DMS 273 treated with DMSO at 0.1 percent for 48 hours (cell line): Measurements from ENCODE around the gene YKT6.

ENCODE experiments used
- DNase-seq: peaks from one replicate; lab custom pipeline; 2025; lab: John Stamatoyannopoulos, UW

The YKT6 gene

GRCh38 chr7:44218418-44219201, 17.8 kb downstream of the YKT6 start:
- DNase-seq, result peak; percentile 64

DNA sequence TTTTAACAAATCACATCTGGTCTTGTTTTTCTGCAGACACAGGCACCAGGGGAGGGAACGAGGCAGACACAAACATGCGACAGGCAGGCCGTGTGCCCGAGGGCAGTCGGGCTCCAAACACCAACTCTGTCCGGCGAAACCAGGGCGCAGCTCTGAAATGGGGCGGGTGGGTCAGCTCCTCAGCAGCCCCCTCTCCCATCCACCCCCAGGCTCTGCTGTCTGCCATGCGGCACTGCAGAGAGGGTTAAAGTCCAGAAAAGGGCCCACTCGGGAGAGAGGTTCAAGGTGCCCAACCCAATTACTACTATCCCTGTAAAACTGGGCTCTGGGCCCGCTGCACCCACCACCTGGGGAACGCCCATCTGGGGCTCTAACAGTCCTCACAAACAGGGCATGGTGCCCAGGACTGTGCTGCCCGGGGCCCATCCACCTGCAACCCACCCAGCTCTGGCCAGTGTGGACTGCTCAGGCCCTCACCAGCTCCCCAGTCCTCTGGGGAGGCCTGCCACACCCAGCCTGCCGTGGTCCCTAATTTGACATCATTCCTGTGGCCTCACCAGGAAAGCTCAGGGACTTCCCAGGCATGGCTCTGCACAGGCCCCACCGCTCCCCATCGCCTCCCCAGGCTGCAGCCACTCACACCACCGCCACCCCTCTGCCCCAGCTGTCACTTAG, 18.7 kb downstream of the YKT6 start:
- no peak for DNase-seq

DNA sequence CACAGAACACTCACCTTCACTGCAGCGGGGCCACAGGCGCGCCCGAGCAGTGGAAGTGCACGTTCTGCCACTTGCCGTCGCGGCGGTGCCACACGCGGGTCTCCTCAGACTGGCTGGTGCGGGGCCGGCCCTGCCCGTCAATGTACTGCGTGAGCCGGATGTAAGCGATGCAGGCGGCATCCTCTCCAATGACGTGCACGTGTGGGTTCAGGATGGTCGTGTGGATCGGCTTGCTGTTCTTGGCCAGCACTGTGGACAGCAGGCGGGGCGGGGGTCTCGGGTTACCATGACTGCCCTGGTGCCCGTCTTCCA, 19.2 kb downstream of the YKT6 start:
- no peak for DNase-seq

DNA sequence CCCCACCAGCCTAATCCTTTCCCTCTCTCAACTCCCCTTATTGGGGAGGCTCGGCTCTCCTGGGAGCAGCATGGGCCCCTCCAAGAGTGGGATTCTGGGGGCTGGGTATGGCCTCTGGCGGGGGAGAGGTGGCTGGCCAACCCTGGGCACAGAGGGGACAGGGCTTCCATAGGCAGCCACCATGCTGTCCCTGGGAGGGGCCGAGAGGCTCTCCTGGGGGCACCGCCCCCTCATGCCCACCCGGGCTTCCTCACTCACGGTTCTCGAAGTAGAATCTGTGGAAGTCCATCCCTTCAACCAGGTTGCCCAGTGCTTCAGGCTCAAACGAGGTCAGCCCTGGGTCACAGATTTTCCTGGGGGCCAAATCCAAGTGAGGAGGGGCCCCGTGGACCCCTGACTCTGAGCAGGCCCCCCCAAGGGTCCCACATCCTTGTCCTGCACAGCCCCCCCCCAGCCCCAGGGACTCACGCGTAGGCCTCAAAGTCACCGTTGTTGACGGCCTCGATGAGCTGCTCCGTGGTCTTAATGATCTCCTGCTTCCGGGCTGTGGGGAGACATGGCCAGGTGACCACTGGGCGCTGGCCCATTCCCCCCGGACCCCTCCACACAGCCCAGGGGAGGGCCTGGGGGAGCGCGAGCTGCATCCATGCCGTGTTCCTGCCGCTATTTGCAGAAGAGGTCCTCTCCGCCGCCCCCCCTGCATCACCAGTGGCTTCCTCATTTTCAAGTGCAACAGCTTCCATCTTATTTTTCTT, 19.8 kb downstream of the YKT6 start:
- DNase-seq, result no peak

- DNase-seq, result no peak
Measured at GRCh38 chr7:44221231-44221791, 20.5 kb downstream of the YKT6 start.

DNA sequence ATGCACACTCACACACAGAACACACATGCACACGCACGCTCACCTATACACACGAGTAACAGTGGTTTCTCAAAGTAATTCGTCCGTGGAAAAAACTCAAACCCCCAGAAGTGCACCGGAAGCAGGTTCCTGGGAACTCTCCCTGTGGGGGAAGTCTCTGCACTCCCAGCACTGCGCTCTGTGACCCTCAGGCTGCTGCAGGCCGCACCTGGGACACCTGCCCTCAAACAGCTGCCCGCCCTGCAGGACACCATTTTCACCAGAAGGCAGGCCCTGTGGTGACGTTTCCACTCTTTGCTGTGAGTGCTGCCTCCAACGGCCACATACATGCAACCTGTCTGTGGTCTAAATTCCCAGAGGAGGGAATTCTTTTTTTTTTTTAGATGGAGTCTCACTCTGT, 21.3 kb downstream of the YKT6 start:
- DNase-seq, result no peak

- DNase-seq, result no peak
Measured at GRCh38 chr7:44222776-44223261, 22.0 kb downstream of the YKT6 start.

GRCh38 chr7:44223362-44224079, 22.7 kb downstream of the YKT6 start:
- DNase-seq, result peak; percentile 72

DNA sequence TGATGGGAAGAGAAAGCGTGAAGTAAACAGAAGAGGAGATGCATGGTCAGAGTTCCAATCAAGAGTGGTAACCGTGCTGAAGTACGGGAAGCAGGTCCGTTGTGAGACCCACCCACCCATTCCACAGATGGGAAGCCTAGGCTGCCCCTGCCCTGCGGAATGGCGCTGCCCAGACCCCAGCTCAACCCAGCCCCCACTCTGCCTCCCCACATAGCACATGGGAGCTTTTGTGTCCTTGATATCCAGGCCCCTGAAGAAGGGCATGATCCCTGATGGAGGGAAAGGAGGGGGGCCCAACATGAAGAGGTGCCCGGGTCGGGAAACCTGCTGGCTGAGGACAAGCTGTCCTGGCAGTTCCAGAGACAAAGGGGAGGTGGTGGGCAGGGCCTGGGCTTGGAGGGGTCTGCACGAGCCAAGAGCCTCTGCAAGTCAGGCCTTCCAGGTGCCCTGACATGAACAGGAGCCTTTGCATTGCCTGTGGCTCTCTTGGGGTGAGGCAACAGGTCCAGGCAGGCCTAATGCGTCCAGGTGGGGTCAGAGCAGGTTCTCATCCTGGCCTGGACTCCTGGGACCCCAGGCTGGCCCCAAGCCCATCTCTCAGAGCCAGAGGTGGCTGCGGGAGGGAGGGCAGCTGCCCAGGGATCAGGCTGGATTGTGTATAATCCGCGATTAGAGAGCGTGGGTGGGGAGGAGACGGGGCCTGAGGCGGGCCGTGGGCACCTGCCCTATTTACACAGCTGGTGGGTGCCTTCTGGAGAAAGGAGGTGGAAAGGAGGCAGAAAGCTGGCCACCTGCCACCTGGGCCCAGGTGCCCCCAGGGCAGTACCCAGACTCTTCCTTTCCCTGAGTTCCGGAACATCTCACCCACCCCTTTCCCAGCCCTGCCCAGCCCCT, 23.5 kb downstream of the YKT6 start:
- no peak for DNase-seq

DNA sequence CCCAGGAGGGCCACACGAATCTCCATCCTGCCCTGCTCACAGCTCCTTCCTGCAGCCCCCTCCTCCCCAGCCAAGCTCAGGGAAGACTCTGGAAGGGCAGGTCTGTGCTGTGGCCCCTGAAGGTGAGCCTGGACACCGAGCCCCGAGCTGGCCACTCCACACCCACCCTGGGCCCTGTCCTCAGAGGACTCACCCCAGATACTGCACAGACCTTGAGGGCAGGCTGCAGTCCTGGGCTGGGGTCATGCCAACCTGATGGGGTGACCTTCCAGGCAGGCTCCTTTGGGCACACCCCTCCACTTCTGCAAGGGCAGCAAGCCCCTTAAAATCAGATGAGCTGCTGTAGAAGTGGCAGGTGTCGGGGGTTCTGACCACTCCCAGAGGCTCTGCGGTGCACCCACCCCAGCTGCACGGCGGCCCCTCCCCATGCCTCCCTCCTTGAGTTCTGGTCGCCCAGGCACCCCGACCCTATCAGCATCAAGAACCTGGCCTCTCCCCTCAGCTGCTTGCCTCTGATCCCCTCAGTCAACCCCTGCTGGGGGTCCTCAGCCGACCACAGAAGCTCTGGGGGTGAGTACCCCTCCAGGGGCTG, 24.3 kb downstream of the YKT6 start:
- DNase-seq, result no peak

DNA sequence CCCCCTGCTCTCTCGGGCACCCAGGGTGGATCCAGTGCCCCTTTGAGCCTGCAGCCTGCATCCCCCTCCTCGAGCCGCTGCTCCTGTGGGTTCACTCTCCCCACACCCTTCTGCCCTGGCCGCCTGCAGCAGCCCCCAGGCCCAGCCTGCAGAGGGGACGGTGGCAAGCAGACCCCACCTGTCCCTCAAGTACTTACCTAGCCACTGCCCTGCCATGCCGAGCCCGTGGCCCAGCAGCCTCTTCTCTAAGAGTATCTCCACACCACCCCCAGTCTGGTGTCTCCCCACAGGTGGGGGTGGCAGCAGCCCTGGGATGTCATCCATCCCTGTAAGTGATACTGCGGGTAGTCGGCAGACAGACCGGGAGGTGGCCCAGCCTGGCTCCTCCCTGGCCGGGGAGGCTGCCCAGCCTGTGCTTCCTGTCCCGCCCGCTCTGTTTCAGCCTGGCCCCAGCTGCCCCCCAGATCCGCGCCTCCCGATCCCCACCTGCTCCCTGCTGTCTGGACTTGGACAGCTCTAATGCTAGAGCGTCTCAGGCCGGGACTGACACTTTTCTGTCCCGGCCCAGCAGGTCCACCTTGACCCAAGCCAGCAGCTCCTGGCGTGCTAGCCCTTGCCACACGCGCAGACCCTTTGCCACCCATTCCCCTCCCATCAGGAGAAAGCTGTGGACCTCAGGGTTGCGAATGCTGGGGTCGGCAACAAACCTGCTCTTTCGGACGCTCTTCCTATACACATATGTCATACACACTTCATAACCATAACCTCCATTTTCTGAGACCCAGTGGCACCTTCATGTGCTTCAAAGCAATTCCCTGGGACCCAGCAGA, 25.0 kb downstream of the YKT6 start:
- DNase-seq, result no peak

GRCh38 chr7:44226396-44226753, 25.6 kb downstream of the YKT6 start:
- DNase-seq, result no peak

GRCh38 chr7:44227911-44228310, 27.1 kb downstream of the YKT6 start:
- DNase-seq, result no peak

- DNase-seq, result no peak
Measured at GRCh38 chr7:44228571-44229350, 28.0 kb downstream of the YKT6 start.

- no peak for DNase-seq
Measured at GRCh38 chr7:44229546-44230105, 28.8 kb downstream of the YKT6 start.

- DNase-seq, result no peak
Measured at GRCh38 chr7:44230286-44230685, 29.5 kb downstream of the YKT6 start.

DNA sequence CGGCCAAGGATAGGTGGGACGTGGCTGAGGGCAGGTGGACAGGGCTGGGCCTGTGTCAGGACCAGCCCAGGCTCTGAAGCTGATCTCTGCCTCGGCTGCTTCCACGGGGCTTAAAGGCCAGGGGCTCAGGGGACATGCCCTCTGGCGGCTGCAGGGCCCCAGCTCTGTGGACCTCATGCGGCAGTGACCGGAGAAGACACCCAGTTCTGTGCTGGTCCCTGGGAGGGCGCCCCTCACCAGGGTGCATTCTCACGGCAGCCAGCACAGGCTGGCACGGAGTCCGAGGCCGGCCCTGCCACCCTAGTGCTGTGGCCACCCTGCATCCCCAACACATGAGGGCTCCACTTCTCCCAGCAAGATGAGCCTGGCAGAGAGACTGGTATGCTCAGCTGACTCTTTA, 30.3 kb downstream of the YKT6 start:
- DNase-seq, result no peak

DNA sequence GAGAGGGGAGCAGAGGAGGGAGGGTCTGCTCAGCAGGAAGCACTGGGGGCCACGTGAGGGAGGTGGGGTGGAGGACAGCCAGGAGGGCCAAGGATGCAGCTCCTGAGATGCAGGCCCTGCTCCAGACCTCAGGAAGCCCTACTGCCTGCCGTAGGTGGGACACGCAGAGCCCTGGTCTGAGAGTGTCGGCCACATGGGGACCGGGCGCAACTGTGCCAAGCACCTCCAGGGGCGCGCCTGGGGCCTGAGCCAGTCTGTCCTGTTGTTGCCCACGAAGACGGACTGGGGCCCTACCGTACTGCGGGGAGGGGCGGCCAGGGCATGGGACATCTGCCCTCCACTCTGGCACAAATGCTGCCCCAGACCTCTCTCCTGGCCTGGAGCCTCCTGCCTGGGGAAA, 31.6 kb downstream of the YKT6 start:
- DNase-seq, result no peak
